Omental fat pad (tissue), 4 donors: ENCODE measurements around the gene ANKDD1B. TPM values are rescaled to one million over a fixed set of nuclear protein-coding genes. Genes with fewer than 3 reads are reported as not detected.

Source experiments
- ATAC-seq: fragments of 150-250 bp; one replicate; pipeline ENCODE4 v1.9.1; 2016; ENCODE audit warnings: mild to moderate bottlenecking, moderate library complexity; ENCODE audit not compliant: low FRiP score
- DNase-seq: peaks from one replicate; pipeline ENCODE4 v3.0.0-alpha.2; 2019; ENCODE audit warnings: low spot score
- CTCF ChIP-seq, 3 donors: fragments of 450-650 bp; IDR thresholded peaks; one replicate each; pipeline ENCODE4 v1.5.1; 2016 to 2017; ENCODE audit warnings: antibody characterized with exemption in 3 of 3, mild to moderate bottlenecking in 3 of 3, moderate library complexity in 2 of 3
- total RNA-seq, 4 donors: library from RNA; depleted of rRNA; stranded (reverse); fragments of >200 nt; gene quantifications; one replicate each; pipeline ENCODE4 v1.1.0, GENCODE V29; 2016

The ANKDD1B gene
- total RNA-seq, 4 donors from 2014 or later = 0.32 to 1.5 (median 0.60) TPM; not detected in 1

GRCh38 chr5:75648712-75649111 lies 37.5 kb downstream of the ANKDD1B start:
- no peak for DNase-seq
- ATAC-seq = no peak
- TF ChIP-seq CTCF (IDR thresholded peaks at IDR 0.05) = no peak

GRCh38 chr5:75651575-75652238 lies 40.5 kb downstream of the ANKDD1B start:
- no peak for TF ChIP-seq CTCF (IDR thresholded peaks at IDR 0.05)
- ATAC-seq = no peak
- DNase-seq = no peak

- TF ChIP-seq CTCF (IDR thresholded peaks at IDR 0.05) = no peak
- DNase-seq (no peak), ATAC-seq (no peak)
These were observed 42.3 kb downstream of the ANKDD1B start for GRCh38 chr5:75653521-75653920.

- TF ChIP-seq CTCF (IDR thresholded peaks at IDR 0.05) = no peak
- ATAC-seq = no peak
- DNase-seq = no peak
These were observed 43.5 kb downstream of the ANKDD1B start for GRCh38 chr5:75654693-75655295.

GRCh38 chr5:75656311-75657003 lies 45.2 kb downstream of the ANKDD1B start:
- no peak for DNase-seq
- peak; percentile 92 for ATAC-seq
- TF ChIP-seq CTCF (IDR thresholded peaks at IDR 0.05) = no peak

GRCh38 chr5:75659791-75660450 lies 48.7 kb downstream of the ANKDD1B start:
- DNase-seq (no peak), ATAC-seq (no peak)
- no peak for TF ChIP-seq CTCF (IDR thresholded peaks at IDR 0.05)
